NCI-H510A treated with DMSO at 0.1 percent for 48 hours (cell line): ENCODE data around the gene SSB.
"Not testable (repeated sequence)": the region's sequence is repeated elsewhere in the genome, so short reads cannot be mapped to it uniquely, and the experiment has no call there.

Experiments
- DNase-seq: peaks from one replicate; lab custom pipeline; 2025; lab: John Stamatoyannopoulos, UW

The SSB gene

GRCh38 chr2:169828141-169828811 is 29.6 kb downstream of the SSB start:
- DNase-seq = peak; percentile 85

- no peak for DNase-seq
Observed at GRCh38 chr2:169834401-169834800, 35.7 kb downstream of the SSB start.

- no peak for DNase-seq
Observed at GRCh38 chr2:169838743-169839489, 40.2 kb downstream of the SSB start.

- no peak for DNase-seq
Observed at GRCh38 chr2:169839954-169840746, 41.5 kb downstream of the SSB start.

- no peak for DNase-seq
Observed at GRCh38 chr2:169840747-169841142, 42.1 kb downstream of the SSB start.

- DNase-seq = not testable (repeated sequence)
Observed at GRCh38 chr2:169841625-169842024, 43.0 kb downstream of the SSB start.

GRCh38 chr2:169845016-169845415 is 46.3 kb downstream of the SSB start:
- DNase-seq = no peak

GRCh38 chr2:169848959-169849693 is 50.5 kb downstream of the SSB start:
- DNase-seq = peak; percentile 62

GRCh38 chr2:169849710-169850109 is 51.0 kb downstream of the SSB start:
- DNase-seq = no peak

- DNase-seq = no peak
Observed at GRCh38 chr2:169853041-169853668, 54.5 kb downstream of the SSB start.

GRCh38 chr2:169855281-169856258 is 56.9 kb downstream of the SSB start:
- not testable (repeated sequence) for DNase-seq

- no peak for DNase-seq
Observed at GRCh38 chr2:169859423-169859822, 60.8 kb downstream of the SSB start.

GRCh38 chr2:169860149-169860548 is 61.5 kb downstream of the SSB start:
- DNase-seq = no peak
